Sigmoid colon (tissue), 7 donors: ENCODE results near the gene ADCY5. TPM values are rescaled to one million over a fixed set of nuclear protein-coding genes. Genes with fewer than 3 reads are reported as not detected.

Experiments used
- DNase-seq: peaks from one replicate; pipeline ENCODE4 v3.0.0-alpha.2; 2019
- H3K27ac ChIP-seq, 4 donors: fragments of 200-600 bp; sonication (generic); one replicate each; pipeline ENCODE4 v1.5.1; 2016 to 2019; ENCODE audit warnings: mild to moderate bottlenecking in 1 of 4
- H3K27me3 ChIP-seq, 3 donors: fragments of 200-600 bp; sonication (generic); one replicate each; pipeline ENCODE4 v1.5.1; 2019; ENCODE audit warnings: mild to moderate bottlenecking in 1 of 3
- H3K36me3 ChIP-seq, 4 donors: fragments of 200-600 bp; sonication (generic); one replicate each; pipeline ENCODE4 v1.5.1; 2016 to 2019
- H3K4me1 ChIP-seq, 4 donors: fragments of 200-600 bp; sonication (generic); one replicate each; pipeline ENCODE4 v1.5.1; 2017 to 2019
- H3K4me3 ChIP-seq, 4 donors: fragments of 200-600 bp; sonication (generic); one replicate each; pipeline ENCODE4 v1.5.1; 2017 to 2019; ENCODE audit warnings: mild to moderate bottlenecking in 2 of 4, moderate library complexity in 1 of 4
- H3K9me3 ChIP-seq, 4 donors: fragments of 200-600 bp in 3 of 4; sonication (generic) in 3 of 4; one replicate each; pipeline versions ENCODE4 v1.5.1 to v1.6.1; 2013 to 2019
- CTCF ChIP-seq, 4 experiments: fragments of 450-650 bp in 3 of 4; fragments of 200-600 bp in 1 of 4; IDR thresholded peaks; one replicate each; pipeline ENCODE4 v1.5.1; 2016 to 2019; ENCODE audit warnings: antibody characterized with exemption in 4 of 4, mild to moderate bottlenecking in 3 of 4, moderate library complexity in 2 of 4
- EP300 ChIP-seq, 4 donors: sonication (generic); formaldehyde crosslinking; IDR thresholded peaks; one replicate each; pipeline ENCODE4 v1.6.1; 2017; ENCODE audit warnings: antibody characterized with exemption in 4 of 4
- POLR2A ChIP-seq, 2 donors: fragments of 450-650 bp; IDR thresholded peaks; one replicate each; pipeline ENCODE4 v1.6.1; 2016; ENCODE audit warnings: antibody characterized with exemption in 2 of 2, mild to moderate bottlenecking in 2 of 2, moderate library complexity in 2 of 2
- POLR2AphosphoS5 ChIP-seq, 4 donors: sonication (generic); formaldehyde crosslinking; IDR thresholded peaks; one replicate each; pipeline ENCODE4 v1.6.1; 2017; ENCODE audit warnings: antibody characterized with exemption in 4 of 4
- WGBS, 2 donors: extraction: QIAGEN DNeasy Blood & Tissue Kit; methylation state at CpG; one replicate each; pipeline ENCODE4 v1.1.7; 2013; 5-methylcytosine and 5-hydroxymethylcytosine counted together
- intact Hi-C: fragments of 100-400 bp; cut with DNase I; formaldehyde crosslinking; loops from one replicate; pipeline ENCODE4 v1.15.1; 2023
- polyA plus RNA-seq, 3 donors: library from polyadenylated mRNA; stranded (reverse); fragments of 200-250 nt; gene quantifications; one replicate each; pipeline ENCODE4 v1.2.3, GENCODE V29; 2013
- total RNA-seq, 4 donors: library from RNA; depleted of rRNA; stranded (reverse); fragments of >200 nt; gene quantifications; one replicate each; pipeline ENCODE4 v1.1.0, GENCODE V29; 2016
- donor health status: healthy with polysubstance abuse.
- donor health status: Bipolar disorder and iron deficiency.
- donor health status: healthy.

The ADCY5 gene
- total and polyA plus RNA-seq, 7 donors, result 1.4 to 84.4 (median 39.5) TPM

DNA sequence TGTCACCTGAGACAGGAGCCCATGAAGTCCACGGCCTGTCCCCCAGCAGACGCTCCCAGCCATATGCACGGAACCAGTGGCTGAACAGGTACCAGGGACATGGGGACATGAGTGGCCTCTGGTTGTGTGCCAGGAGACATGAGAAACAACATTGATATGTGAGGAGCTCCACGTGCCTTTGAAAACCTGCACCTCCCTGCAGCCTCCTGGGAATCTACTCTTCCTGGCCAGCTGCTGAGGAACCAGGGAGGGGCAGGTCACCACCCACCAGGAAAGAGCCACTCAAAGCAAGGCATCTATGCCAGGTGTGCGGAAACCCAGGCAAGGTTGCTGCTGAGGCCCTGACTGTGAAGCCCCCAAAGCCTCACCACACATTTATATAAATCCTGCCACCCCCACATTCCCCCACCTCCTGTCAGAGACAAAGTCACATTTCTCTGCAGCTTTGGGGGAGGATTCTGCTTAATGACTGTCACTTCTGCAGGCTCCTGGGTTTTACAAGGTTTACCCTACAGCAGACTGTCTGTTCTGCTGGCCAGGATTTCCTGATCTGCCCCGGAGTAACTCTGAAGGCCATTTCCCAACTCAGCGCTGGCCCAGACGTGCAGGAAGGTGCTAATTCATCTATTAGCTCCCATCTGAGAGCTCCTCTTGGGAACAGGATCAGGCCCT is 110.8 kb downstream of the ADCY5 start:
- peak; percentile 46 for DNase-seq
- Histone ChIP-seq H3K4me3 (no peak overlapping the region), H3K9me3 (no peaks in the 10 kb centered on the region), H3K4me1 (peaks cover 0 to 57% (median 49%) of the 10 kb centered on the region in 4 donors), H3K36me3 (peaks cover 0 to 7% (median 0%) of the 10 kb centered on the region in 4 donors), H3K27me3 (no peaks in the 10 kb centered on the region), H3K27ac (peak overlapping the region; percentile 7 to 39 (median 30))
- TF ChIP-seq CTCF (IDR thresholded peaks at IDR 0.05), result no peak
- TF ChIP-seq POLR2A (IDR thresholded peaks at IDR 0.05), result no peak
- no peak for TF ChIP-seq EP300 (IDR thresholded peaks at IDR 0.05)
- TF ChIP-seq POLR2AphosphoS5 (IDR thresholded peaks at IDR 0.05), result no peak
- 45 to 67% methylated on average over 8 of the region's 8 CpGs for WGBS, 2 donors
- intact Hi-C loops, result no loop called here

GRCh38 chr3:123337226-123337625 is 111.7 kb downstream of the ADCY5 start:
- DNase-seq, result peak; percentile 37
- no peak for TF ChIP-seq POLR2AphosphoS5 (IDR thresholded peaks at IDR 0.05)
- no peak for TF ChIP-seq POLR2A (IDR thresholded peaks at IDR 0.05)
- no peak for TF ChIP-seq EP300 (IDR thresholded peaks at IDR 0.05)
- Histone ChIP-seq H3K36me3 (peaks cover 0 to 7% (median 0%) of the 10 kb centered on the region in 4 donors), H3K27ac (peak overlapping the region in 1 of 4 donors; percentile 85), H3K27me3 (no peaks in the 10 kb centered on the region), H3K4me3 (no peak overlapping the region), H3K9me3 (no peaks in the 10 kb centered on the region), H3K4me1 (peaks cover 0 to 54% (median 44%) of the 10 kb centered on the region in 4 donors)
- 95 to 97% methylated on average over 11 of the region's 11 CpGs for whole genome bisulfite sequencing, 2 donors
- intact Hi-C loops, result no loop called here

DNA sequence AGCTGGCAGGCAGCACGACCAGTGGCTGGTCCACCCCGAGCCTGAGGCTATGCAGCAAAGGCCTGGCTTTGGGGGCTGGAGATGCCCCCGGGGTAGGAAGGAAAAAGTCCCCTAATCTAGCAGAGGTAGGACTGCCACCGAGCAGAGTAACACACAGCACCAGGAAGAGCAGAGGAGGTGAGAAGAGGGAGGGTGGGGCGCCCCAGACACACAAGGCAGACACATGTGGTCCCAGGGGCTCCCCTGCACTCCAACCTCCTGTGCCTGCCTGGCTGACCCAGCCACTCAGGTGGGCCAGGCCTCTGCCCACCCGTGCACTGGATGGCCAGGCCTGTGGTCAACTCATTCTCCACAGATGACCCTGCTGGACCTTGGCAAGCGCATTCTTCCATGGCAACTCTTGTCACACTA is 112.4 kb downstream of the ADCY5 start:
- H3K27ac ChIP-seq, result peak overlapping the region in 2 of 4 donors; percentile 25 to 85
- H3K9me3 ChIP-seq, result no peaks in the 10 kb centered on the region
- H3K27me3 ChIP-seq, result no peaks in the 10 kb centered on the region
- no peak for TF ChIP-seq CTCF (IDR thresholded peaks at IDR 0.05)
- no peak for TF ChIP-seq EP300 (IDR thresholded peaks at IDR 0.05)
- TF ChIP-seq POLR2A (IDR thresholded peaks at IDR 0.05), result no peak
- TF ChIP-seq POLR2AphosphoS5 (IDR thresholded peaks at IDR 0.05), result no peak
- WGBS, 2 donors, result 90 to 91% methylated on average over 7 of the region's 7 CpGs
- intact Hi-C loops, result no loop called here
- H3K36me3 ChIP-seq, result peaks cover 0 to 7% (median 0%) of the 10 kb centered on the region in 4 donors
- peak; percentile 45 for DNase-seq
- no peak overlapping the region for H3K4me3 ChIP-seq
- H3K4me1 ChIP-seq, result peaks cover 0 to 55% (median 46%) of the 10 kb centered on the region in 4 donors

DNA sequence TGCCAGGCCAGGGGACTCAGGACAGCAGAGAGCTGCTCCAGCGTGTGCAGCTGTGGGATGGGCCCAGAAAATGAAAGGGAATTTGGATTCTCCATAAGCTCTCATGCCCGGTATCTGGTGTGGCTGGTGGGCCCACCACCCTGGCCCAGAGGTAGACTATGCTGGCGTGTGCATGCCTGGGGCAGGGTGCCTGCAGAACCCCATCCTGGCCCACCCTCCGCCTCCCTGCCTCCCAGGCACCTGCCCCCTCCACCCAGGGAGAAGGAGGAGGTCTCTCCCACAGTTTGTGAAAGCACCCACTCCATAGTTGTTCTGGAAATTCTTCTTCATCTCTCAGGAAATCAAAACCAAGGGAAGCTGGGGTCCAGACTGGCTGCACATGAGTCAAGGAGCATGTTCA is 112.9 kb downstream of the ADCY5 start:
- H3K27ac ChIP-seq, result peak overlapping the region in 3 of 4 donors; percentile 25 to 85 (median 36)
- DNase-seq, result peak; percentile 47
- peaks cover 0 to 7% (median 0%) of the 10 kb centered on the region in 4 donors for H3K36me3 ChIP-seq
- TF ChIP-seq EP300 (IDR thresholded peaks at IDR 0.05) (no peak), POLR2A (IDR thresholded peaks at IDR 0.05) (no peak), CTCF (IDR thresholded peaks at IDR 0.05) (no peak), POLR2AphosphoS5 (IDR thresholded peaks at IDR 0.05) (no peak)
- 72 to 83% methylated on average over 4 of the region's 4 CpGs for WGBS, 2 donors
- H3K9me3 ChIP-seq, result no peaks in the 10 kb centered on the region
- intact Hi-C loops, result no loop called here
- no peak overlapping the region for H3K4me3 ChIP-seq
- H3K4me1 ChIP-seq, result peaks cover 0 to 59% (median 50%) of the 10 kb centered on the region in 4 donors
- no peaks in the 10 kb centered on the region for H3K27me3 ChIP-seq

- peak overlapping the region; percentile 6 to 85 (median 36) for H3K27ac ChIP-seq
- intact Hi-C loops, result no loop called here
- no peaks in the 10 kb centered on the region for H3K27me3 ChIP-seq
- no peaks in the 10 kb centered on the region for H3K9me3 ChIP-seq
- TF ChIP-seq CTCF (IDR thresholded peaks at IDR 0.05), result no peak
- TF ChIP-seq EP300 (IDR thresholded peaks at IDR 0.05), result no peak
- TF ChIP-seq POLR2AphosphoS5 (IDR thresholded peaks at IDR 0.05), result no peak
- TF ChIP-seq POLR2A (IDR thresholded peaks at IDR 0.05), result no peak
- WGBS, 2 donors, result 57 to 86% methylated on average over 14 of the region's 14 CpGs
- peaks cover 0 to 7% (median 0%) of the 10 kb centered on the region in 4 donors for H3K36me3 ChIP-seq
- DNase-seq, result peak; percentile 53
- no peak overlapping the region for H3K4me3 ChIP-seq
- peaks cover 0 to 68% (median 59%) of the 10 kb centered on the region in 4 donors for H3K4me1 ChIP-seq
Measured at GRCh38 chr3:123335007-123335670, 113.8 kb downstream of the ADCY5 start.
